HFF-Myc (cell line): ENCODE measurements around the gene ARHGEF12.

ENCODE experiments used
- DNase-seq: peaks from one replicate; pipeline ENCODE4 v3.0.0-alpha.2; 2011; ENCODE audit warnings: low read depth; ENCODE audit errors: extremely low read depth
- H3K4me3 ChIP-seq: replicated peaks from 2 replicates; pipeline ENCODE4 v1.5.1; 2011; ENCODE audit warnings: low read depth, mild to moderate bottlenecking, control low read depth, low read length
- TF ChIP-seq, protein P1 (sequence below): IDR thresholded peaks from 2 replicates; pipeline ENCODE4 v1.5.1; 2012; ENCODE audit warnings: mild to moderate bottlenecking, low read depth, low read length, control low read depth; ENCODE audit errors: missing control alignments

Gene ARHGEF12

DNA sequence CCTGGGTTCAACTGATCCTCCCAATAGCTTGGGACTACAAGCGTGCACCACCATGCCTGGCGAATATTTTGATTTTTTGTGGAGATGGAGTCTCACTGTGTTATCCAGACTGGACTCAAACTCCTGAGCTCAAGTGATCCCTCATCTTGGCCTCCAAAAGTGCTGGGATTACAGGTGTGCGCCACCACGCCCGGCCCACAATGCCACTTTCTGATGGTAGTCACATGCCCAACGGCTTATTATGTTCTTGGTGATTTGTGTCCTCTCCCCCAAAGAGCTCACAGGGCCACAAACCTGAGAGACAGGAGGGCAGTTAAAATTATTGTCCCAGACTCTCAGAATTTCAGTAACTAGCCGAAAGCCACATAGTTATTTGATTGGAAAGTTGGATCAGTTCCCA, 185.0 kb downstream of the ARHGEF12 start:
- H3K4me3 ChIP-seq, result no peak overlapping the region
- TF ChIP-seq, protein P1, sequence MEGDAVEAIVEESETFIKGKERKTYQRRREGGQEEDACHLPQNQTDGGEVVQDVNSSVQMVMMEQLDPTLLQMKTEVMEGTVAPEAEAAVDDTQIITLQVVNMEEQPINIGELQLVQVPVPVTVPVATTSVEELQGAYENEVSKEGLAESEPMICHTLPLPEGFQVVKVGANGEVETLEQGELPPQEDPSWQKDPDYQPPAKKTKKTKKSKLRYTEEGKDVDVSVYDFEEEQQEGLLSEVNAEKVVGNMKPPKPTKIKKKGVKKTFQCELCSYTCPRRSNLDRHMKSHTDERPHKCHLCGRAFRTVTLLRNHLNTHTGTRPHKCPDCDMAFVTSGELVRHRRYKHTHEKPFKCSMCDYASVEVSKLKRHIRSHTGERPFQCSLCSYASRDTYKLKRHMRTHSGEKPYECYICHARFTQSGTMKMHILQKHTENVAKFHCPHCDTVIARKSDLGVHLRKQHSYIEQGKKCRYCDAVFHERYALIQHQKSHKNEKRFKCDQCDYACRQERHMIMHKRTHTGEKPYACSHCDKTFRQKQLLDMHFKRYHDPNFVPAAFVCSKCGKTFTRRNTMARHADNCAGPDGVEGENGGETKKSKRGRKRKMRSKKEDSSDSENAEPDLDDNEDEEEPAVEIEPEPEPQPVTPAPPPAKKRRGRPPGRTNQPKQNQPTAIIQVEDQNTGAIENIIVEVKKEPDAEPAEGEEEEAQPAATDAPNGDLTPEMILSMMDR, result no peak
- no peak for DNase-seq

DNA sequence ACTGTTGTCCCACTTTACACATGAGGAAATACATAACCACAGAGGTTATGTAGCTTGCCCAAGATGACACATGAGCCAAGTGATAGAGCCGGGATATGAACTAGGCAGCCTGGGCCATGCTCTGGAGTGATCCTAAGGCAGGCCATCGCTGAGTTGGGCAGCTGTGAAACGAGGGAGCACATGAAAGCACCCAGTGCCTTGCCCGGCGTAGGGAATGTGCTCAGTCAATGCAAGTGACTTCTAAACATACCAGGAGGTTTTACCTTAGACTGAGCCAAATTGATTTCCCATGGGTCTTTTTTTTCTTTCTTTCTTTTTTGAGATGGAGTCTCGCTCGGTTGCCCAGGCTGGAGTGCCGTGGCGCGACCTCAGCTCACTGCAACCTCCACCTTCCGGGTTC, 185.8 kb downstream of the ARHGEF12 start:
- TF ChIP-seq, protein P1, result no peak
- no peak overlapping the region for H3K4me3 ChIP-seq
- no peak for DNase-seq

DNA sequence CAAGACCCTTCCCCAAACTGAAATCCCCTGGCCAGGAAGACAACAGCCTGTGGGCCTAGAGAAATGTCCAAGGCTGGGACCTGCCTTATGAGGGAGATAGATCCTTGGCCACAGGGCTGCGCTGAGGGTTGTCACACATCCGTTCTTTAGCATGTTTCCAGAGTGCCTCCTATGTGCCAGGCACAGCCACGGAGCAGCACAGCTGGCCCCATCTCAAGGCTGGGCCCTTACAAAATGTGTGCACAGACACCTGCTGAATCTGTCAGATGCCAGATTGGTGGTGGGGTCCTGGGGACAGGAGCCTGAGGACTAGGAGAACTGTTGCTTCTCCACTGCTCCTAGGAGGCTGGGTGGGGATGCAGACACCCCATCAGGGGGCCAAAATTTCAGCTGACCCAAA, 186.5 kb downstream of the ARHGEF12 start:
- TF ChIP-seq, protein P1, result no peak
- no peak for DNase-seq

DNA sequence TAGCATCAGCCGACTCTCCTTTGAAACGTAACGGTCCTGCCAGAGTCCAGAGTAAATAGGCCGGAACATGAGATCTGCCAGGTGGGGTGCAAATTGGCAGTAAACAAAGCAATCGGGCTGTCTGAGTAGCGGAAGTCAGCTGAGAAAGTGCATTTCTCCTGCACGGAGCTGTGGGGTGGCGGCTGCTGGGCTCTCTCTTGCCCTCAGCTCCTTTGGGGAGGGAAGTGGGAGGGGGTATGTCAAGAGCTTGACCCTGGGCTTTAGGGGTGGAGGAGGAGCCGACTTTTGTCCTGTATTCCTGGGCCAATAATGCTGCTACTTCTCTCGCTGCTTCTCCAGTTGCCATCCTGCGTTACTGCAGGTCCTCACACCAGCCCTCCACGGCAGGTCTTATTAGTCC, 187.0 kb downstream of the ARHGEF12 start:
- no peak for DNase-seq
- TF ChIP-seq, protein P1, result no peak
- H3K4me3 ChIP-seq, result no peak overlapping the region

More for the DNA sequence above, 186.5 kb downstream of the ARHGEF12 start:
- H3K4me3 ChIP-seq, result no peak overlapping the region

DNA sequence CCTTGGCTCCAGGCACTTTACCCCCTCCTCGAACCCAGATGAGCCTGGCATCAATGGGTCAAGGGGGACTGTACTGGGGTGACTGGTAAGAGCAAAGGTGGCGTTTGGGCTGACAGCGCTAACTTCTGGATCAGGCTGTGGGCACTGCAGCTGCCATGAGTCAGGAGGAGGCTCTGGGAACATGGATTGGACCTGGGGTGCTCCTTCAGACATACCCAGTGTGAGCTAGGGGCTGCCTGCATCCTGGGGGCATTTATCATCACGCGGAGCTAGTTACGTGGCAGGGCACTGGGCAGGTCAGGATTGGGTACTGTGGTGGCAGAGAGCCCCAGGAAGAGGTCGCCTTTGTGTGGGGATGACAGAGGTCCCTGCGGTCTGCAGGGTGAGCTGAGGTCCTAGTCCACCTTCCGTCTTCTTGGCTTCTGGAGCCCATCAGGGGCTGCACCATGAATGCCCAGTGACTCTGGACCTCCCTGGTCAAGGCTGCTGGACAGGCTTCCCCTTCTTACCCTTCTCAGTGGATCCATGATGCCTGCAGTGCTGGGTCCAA, 188.4 kb downstream of the ARHGEF12 start:
- H3K4me3 ChIP-seq, result no peak overlapping the region
- TF ChIP-seq, protein P1, result no peak
- DNase-seq, result no peak

DNA sequence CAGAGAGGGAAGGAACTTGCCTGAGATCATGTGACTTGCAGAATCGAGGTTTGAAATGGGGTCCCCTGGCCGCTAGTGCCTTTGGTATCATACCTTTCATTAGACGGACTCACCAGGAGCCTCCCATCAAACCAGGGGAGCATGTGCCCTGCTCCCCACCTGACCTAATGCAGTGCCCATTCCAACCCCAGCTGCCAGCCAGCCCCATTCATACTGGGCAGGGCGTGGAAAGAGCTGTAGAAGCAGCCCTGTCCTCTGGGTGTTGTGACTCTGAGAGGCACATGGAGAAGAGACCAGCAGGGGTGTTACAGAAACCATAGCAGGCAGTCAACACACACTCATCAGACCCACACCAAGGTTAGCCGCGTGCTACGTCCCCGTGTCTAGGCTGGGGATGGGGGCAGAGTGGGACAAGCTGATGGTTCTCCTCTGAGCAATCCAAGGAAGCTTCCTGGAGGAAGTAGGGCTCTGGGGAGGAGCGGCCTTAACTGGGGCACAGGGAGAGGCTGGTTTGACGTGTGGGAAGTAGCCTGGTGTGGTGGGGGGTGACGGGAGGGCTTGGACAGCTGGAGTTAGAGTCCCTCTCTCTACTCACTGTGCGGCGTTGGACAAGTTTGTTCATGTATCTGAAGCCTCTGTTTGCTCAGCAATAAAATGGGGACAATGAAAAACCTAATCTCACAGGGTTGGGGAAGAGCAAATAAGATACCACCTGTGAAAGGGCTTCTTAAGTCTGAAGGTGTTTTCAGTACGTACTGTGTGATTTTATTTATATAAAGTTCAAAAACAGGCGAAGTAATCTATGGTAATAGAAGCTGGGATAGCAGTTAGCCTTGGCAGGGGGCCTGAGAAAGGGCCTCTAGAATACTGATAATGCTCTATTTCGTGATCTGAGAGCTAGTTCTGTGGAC, 189.3 kb downstream of the ARHGEF12 start:
- no peak for DNase-seq
- no peak overlapping the region for H3K4me3 ChIP-seq
- TF ChIP-seq, protein P1, result no peak
